Sciatic nerve (tissue), 2 donors: ENCODE data around the gene IFT74. TPM values are rescaled to one million over a fixed set of nuclear protein-coding genes. Genes with fewer than 3 reads are reported as not detected.

Experiments
- ATAC-seq: fragments of 200-7000 bp; cut with Tn5 transposase; one replicate; pipeline ENCODE4 v1.9.1; 2020; ENCODE audit warnings: mild to moderate bottlenecking, moderate library complexity
- DNase-seq: peaks from one replicate; pipeline ENCODE4 v3.0.0-alpha.2; 2020; ENCODE audit warnings: low spot score
- intact Hi-C: fragments of 100-400 bp; cut with DNase I; formaldehyde crosslinking; loops from one replicate; pipeline ENCODE4 v1.14.2; 2022
- total RNA-seq: library from RNA; stranded (reverse); fragmentation: NEBNext Ultra II Directional; extraction: Animal tissue kit (Norgen Biotek cat#: 25700); gene quantifications from one replicate; pipeline ENCODE4 v1.2.1, GENCODE V29; 2021
- donor health status: DM: no; HTN: no; CAD: no.
- donor health status: DM: no; HTN: no; CAD: no.

Gene IFT74
- total RNA-seq: 22.6 TPM

DNA sequence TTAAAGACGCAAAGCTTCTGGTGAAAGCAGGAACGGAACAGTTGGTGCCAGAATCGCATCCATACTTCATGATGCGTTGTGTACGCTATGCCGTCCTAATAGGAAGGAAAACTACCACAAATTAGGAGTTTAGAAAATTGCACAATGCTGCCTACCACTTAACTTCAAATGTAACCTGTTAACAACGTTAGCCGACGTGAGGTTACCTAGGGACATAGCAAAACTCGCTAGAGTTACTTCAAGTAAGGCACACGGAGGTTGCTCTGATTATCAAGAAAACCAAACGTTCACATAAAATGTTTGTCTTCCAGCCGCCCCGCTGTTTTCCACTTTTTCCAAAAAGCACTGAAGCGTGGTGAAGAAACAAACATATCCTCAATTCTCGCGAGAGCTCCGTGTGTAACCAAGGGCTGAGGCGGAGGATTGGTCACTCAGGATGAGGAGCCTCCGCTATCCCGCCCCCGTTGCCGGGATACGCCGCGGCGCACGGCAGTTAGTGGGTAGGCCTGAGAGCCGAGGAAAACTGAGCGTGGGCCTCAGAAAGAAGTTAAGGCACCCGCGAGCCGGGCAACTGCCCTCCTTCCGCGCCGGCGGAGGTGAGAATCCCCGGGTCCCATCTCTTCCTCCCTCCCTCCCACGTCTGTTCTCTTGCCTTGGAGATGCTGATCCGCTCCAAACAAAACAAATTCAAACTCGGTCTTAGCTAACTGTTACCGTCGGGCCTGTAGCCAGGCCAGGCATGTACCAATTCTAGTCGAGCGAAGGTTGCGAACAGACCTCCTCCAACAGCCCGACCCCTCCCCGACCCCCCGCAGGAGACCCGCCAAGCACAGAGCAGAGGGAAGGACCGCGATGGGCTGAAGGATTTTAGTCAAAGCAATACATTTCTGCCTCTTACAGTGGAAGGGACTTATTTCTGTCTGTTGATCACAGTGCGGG, at the start of gene IFT74:
IFT74 (plus strand) TSS at position 492 of the 939 bp plus-strand sequence. CDS start 5,556 bp downstream, outside the sequence.
- ATAC-seq (peak; percentile 100), DNase-seq (peak; percentile 99)
- intact Hi-C loops: no loop called here

DNA sequence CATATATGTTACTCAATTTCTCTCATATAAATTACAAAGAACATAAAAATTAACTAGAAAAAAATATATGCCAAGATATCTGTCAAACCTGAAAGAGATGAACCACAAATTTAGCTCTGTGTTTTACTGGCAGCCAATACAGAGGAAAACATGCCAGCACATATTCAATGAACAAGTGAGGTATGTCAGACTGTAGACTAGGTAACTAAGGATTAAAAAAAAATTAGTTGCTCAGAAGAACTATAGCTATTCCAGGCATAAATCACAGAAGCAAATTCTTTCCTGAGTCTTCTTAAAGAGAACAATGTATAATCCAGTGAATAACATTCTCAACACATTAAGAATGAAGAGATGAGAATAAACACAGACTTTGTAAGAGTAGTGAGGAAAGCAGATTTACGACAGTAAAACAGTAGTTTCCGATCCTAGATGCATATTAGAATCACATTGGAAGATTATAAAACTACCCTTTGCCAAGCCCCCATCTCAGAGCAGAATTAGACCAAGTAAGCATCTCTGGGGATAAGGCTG, 43.0 kb upstream of the IFT74 start:
- ATAC-seq (no peak), DNase-seq (no peak)
- intact Hi-C loops: no loop called here

DNA sequence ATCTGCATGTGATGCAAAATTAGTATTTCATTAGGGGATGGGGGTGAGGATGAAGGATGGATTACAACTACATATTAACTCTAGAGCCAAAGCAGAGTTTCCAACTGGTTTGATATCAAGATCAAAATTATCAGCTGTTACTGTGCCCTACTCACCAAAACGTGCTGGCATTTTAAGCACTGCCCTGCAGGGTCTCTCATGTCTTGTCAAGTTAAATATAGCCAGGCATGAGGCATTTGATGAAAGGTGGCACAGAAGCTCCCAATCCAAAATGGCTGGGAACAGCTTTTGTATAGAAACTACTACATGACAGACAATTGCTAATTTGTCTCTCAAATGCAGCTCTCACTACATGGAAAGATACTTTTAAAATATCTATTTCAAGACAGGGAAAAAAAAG, 36.5 kb upstream of the IFT74 start:
- DNase-seq (no peak), ATAC-seq (no peak)
- intact Hi-C loops: no loop called here

DNA sequence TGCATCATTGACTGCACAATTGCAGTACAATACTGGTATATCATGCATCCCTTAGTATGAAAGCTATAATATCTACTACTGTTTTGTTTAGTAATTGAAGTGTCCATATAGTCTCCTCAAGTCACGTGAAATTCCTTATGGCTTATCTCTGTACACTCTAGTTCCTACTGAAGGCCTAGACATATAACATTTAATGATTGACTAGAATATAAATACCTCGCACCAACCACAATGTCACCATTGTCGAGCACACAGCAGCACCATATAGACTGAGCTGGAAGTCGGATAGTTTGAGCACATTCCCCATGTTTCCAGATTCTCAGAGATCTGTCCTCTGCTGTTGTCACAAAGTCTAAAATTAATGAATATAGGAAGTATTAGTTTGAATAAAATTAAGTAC, 30.6 kb upstream of the IFT74 start:
- intact Hi-C loops: no loop called here
- no peak for DNase-seq
- no peak for ATAC-seq

DNA sequence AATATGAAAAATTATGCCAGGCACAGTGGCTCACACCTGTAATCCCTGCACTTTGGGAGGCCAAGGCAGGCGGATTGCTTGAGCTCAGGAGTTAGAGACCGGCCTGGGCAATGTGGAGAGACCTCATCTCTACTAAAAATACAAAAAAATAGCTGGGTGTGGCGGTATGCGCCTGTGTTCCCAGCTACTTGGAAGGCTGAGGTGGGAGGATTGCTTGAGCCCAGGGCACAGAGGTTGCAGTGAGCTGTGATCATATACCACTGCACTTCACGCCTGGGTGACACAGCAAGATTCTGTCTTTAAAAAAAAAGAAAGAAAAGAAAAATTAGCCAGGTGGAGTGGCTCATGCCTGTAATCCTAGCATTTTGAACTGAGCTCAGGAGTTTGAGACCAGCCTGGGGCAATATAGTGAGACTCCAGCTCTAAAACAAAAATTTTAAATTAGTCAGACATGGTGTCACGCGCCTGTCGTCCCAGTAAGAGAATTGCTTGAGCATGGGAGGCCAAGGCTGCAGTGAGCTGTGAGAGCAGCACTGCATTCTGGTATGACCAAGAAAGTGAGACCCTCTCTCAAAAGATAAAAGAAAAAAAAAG, 27.2 kb upstream of the IFT74 start:
- intact Hi-C loops: no loop called here
- DNase-seq (no peak), ATAC-seq (no peak)

DNA sequence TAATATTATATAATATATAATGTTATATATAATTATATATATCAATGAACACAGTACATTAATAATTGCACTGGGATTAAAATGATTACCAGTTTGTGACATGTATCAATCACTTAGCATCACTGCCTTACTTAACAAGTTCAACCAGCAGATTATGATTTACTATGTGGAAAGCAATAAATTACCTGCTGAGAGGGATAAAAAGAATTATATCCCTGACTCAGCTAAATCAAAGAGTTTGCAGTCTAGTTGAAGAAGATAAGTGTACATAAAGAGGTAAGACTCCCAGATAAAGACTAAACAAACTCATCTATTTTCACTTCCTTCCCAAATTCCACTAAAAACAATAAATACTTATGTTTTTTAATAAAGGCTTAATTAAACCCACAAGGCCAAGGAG, 20.4 kb upstream of the IFT74 start:
- DNase-seq (no peak), ATAC-seq (no peak)
- intact Hi-C loops: no loop called here

DNA sequence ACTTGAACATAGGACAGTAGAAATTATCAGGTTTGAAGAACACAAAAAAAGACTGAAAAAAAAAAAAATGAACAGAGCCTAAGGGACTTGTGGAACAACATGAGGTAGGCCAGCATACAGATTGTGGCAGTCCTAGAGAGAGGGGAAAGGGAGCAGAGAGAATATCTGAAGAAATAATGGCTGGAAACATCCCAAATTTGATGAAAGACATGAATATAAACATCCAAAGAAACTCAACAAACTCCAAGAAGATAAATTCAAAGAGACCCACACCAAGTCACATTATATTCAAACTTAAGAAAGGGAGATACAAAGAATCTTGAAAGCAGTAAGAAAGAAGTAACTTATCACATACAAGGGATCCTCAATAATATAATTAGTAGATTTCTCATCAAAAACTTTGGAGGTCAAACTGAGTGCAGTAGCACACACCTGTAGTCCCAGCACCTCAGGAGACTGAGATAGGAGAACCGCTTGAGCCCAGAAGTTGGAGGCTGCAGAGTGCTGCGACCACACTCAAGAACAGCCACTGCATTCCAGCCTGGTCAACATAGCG, 18.3 kb upstream of the IFT74 start:
- intact Hi-C loops: no loop called here
- no peak for ATAC-seq
- no peak for DNase-seq

DNA sequence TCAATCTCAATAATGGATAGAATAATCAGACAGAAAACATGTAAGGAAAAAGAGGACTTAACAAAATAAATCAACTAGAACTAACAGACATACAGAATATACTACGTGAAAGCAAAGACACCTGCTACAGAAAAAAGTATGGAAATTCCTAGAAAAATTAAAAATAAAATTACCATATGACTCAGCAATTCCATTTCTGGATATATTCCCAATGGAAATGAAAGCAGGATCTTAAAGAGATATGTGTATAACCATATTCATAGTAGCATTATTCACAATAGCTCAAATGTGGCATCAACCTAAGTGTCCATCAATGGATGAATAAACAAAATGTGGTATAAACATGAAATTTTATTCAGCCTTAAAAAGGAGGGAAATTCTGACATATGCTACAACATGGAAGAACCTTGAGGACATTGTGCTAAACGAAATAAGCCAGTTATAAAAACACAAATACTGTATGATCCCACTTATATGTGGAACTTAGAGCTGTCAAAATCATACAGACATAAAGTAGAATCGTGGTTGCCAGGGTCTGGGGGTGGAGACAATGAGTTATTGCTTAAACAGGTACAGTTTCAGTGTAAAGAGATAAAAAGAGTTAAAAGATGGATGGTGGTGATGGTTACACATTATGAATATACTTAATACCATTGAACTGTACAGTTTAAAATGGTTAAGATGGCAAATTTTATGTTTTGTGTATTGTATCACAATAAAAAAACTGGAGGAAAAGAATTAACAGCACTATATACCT, 16.1 kb upstream of the IFT74 start:
- DNase-seq: no peak
- no peak for ATAC-seq
- intact Hi-C loops: no loop called here

DNA sequence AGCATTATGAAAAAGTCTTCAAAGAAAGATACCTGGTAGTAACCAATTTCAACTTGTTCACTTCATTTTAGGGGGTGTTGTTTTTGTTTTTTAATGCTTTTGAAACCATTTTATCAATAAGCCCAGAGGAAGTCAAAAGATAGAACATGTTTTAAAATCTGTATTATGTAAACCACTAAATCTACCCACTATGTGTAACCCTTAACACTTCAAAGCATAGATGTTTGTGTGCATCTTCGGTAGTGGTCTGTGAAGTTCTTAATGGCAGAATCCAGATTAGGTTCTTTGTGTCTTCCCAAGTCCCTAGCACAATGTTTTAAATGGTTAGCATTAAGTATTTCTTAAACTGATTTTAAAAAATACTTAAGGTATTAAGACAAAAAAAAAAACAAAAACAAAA, 15.4 kb upstream of the IFT74 start:
- no peak for ATAC-seq
- intact Hi-C loops: no loop called here
- no peak for DNase-seq

DNA sequence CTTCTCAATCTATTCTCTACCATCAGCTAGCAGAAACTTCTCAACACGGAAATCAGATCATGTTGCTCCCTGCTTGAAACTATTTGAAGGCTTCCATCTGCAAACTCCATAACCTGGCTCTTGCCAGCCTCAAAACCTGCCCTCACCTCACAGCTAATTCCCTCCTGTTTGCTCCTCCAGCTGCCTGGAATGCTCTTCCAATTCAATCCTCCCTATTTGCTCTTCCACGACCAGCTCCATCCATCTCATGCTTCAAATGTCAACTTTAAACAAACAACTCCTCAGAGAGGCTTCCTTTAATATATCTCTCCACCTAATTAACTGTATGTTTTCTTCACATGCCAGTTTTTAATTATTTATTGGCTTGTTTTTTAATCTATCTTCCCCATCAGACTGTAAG, 10.6 kb upstream of the IFT74 start:
- ATAC-seq (no peak), DNase-seq (no peak)
- intact Hi-C loops: no loop called here

DNA sequence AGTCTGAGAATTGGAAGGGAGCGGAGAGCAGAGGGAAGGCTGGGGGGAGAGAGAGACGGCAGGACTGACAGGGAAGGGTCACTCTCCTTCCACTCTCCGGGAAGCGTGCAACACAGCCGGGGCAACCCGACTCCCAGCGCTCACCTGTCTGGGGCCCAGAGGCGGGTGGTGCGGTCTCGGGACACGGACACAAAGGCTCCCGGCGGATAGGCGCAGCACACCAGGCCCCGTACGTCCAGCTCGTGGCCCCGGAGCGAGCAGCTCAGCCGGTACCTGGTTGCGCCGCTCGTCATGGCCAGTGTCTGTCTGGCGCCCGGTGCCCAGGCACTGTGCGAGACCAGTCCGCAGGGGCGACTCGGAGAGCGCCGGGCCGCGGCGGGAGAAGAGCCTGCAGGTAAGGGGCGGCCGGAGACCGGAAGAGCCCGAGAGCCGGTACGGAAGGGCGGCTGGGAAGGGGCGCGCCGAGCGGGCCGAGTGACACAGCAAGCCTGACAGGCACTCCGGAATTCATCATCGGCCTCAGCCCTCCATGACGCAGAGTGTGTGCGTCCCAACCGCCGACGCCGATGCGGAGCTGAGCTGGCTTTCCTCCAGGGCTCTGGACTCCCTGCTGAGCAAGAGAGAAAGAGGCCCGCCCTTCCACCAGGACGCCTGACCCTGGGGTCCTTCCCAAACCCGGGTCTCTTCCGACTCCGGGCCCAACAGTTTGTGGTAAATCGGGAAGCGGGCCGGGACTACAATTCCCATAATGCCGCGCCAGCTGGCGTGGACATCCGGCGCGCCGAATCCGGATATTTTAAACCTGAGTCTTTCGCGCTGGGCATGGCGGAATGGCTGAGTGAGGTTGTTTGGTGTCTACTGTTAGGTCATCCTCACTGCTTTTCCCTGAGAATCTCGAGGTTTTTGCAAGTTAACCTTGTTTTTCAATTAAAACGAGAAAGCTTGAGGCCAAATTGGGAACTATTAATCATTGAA, 9.2 kb upstream of the IFT74 start, which contains the start of gene PLAA:
PLAA (minus strand) TSS at position 490 of the 975 bp plus-strand sequence; CDS start at position 293, 197 bp downstream.
- ATAC-seq: peak; percentile 99
- DNase-seq: peak; percentile 93
- intact Hi-C loops: no loop called here

DNA sequence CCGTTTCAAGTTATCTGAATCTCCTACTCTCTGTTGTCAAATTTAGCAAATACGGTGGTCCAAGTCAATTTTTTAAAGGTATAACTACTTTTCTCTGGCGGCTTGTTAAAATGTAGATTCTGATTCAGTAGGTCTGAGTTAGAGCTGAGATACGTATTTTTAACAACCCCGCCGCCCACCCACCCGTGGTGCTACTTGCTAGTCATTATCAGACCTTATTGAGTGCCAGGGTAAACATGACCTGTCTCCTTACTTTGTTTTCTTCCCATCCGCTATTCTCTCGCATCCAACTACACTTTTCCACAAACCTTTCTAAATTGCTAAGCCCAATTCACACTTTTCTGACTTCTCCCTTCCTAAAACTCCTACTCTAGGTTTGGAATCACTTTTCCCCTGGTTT, 8.5 kb upstream of the IFT74 start:
- DNase-seq: no peak
- ATAC-seq: no peak
- intact Hi-C loops: no loop called here

DNA sequence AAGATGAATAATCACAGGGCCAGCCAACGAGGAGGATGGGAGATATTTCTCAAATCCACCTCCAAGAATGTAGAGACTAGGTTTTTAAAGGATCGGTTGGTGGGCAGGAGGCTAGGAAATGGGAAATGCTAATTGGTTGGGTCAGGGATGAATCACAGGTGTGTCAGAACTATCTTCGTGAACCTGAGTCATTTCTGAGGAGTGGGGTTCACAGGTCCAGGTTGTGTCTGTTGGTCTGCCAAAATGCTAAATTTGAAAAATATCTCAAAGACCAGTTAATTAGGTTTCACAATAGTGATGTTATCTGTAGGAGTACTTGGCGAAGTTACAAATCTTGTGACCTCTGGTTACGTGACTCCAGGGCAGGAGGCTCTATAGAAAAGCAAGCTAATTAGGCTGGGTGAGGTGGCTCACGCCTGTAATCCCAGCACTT, 6.6 kb upstream of the IFT74 start:
- intact Hi-C loops: no loop called here
- ATAC-seq: no peak
- no peak for DNase-seq

DNA sequence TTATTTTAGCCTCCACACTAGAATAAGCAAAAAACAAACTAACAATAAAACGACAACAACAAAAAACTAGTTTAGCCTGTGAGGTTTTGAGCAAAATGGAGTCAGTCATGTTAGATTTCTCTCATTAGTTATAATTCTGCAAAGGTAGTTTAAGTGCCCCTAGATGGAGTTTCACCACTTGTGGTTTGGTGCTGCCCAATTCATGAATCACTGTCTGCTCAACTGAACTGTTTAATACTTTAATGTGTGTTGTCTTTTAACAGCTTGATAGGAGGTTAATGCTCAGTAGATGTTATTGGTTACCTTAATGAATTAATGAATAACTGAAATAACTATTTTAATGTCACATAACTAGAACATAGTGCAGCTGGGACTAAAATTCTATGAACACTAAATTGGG, 5.7 kb upstream of the IFT74 start:
- DNase-seq (no peak), ATAC-seq (no peak)
- intact Hi-C loops: no loop called here

DNA sequence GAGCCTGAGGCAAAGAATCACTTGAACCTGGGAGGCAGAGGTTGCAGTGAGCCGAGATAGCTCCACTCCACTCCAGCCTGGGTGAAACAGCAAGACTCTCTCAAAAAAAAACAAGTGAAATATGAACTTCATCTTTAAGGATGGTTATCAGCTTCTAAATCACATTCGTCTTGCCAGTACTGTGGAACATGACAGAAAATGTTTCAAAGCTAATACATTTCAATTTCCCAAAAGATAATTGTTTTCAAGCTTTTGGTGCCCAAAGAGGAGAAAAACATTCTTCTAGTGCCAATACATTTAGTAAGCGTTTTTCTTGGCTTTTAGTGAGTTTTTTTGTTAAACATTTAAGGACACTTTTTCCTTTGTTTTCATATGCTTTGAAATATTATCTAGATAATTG, 4.4 kb upstream of the IFT74 start:
- DNase-seq: no peak
- intact Hi-C loops: no loop called here
- ATAC-seq: no peak

DNA sequence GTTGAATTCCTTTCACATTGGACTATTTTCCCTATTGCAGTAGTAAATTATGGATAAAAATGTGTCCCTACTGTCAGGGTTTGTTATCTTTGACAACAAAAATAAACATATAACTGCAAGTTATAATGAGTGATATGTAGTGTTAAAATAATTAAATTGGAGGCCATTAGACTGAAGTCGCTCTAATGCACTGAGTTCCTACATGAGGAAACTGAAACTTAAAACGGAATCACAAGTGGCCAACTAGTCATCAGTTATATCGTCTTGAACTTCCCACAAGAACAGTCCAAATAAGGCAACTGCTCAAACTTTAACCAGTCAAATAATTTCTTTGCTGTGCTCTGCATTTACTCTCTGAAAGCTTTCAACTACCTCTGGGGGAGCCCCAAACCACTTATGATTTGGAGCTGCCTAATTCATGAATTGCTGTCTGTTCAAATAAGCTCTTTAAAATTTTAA, 2.1 kb upstream of the IFT74 start:
- ATAC-seq (no peak), DNase-seq (no peak)
- intact Hi-C loops: no loop called here

DNA sequence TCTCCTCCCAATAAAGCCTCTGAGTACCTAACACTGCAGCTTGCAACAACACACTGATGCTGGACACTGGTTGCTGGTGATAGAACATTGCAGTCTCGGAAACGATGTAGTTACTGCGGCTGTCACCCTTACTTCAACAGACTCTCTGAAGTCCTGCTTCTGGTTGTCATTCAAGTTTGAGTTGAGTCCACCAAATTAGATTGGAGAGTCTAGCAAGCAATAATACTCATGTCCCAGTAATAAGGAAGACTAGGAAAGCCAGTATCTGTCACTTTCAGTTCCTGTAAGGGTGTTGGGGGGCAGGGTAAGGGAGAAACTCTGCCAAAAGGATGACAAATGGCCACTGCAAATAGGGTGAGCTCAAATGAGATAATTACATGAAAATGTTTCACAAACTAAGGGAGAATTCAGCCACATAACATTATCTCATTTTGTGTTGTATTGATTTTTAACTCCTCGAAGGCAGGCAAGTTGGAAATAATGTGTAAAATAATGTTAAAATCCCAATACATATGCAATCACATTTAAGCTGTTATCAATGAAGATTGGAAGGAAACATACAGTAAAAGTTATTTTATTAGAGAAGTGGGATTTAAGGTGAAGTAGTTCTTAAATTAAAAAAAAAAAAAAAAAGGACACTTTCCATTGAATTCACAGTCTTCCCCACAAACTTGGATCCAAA, 849 bp upstream of the IFT74 start:
- ATAC-seq: peak; percentile 43
- intact Hi-C loops: no loop called here
- no peak for DNase-seq

DNA sequence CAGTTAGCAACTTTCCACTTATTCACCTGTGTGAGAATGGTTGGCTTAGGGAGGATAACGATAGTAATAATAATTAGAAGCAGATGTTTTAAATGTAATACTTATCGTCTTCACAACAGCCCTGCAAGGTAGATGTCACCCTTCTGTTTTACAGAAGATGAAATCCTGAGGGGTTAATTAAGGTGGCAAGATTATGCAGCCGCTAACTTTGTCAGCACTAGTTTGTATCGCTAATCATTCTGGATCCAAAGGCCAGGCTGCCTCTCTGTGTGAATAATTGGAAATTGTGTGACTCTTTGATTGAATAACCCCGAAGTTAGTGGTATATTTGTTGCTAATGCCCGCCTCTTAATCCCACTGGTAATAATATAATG, 635 bp downstream of the IFT74 start:
- ATAC-seq: no peak
- intact Hi-C loops: no loop called here
- DNase-seq: no peak
